Measurements from ENCODE around the gene PIEZO2.
"Not testable (repeated sequence)": the region's sequence is repeated elsewhere in the genome, so short reads cannot be mapped to it uniquely, and the experiment has no call there.

The PIEZO2 gene

GRCh38 chr18:10679557-10680270 is 469.7 kb downstream of the PIEZO2 start:
- DNase-seq (ENCODE audit: low read depth), result no peak

- DNase-seq (ENCODE audit: low read depth), result no peak
These were observed 477.9 kb downstream of the PIEZO2 start for GRCh38 chr18:10671441-10671840.

GRCh38 chr18:10670856-10671255 is 478.5 kb downstream of the PIEZO2 start:
- no peak for DNase-seq (ENCODE audit: low read depth)

GRCh38 chr18:10669441-10670100 is 479.8 kb downstream of the PIEZO2 start:
- DNase-seq (ENCODE audit: low read depth), result no peak

GRCh38 chr18:10663750-10664149 is 485.6 kb downstream of the PIEZO2 start:
- DNase-seq (ENCODE audit: low read depth), result no peak

GRCh38 chr18:10661317-10661716 is 488.1 kb downstream of the PIEZO2 start:
- no peak for DNase-seq (ENCODE audit: low read depth)

- DNase-seq (ENCODE audit: low read depth), result no peak
These were observed 489.0 kb downstream of the PIEZO2 start for GRCh38 chr18:10660179-10660884.

GRCh38 chr18:10659594-10659993 is 489.8 kb downstream of the PIEZO2 start:
- DNase-seq (ENCODE audit: low read depth), result no peak

GRCh38 chr18:10659000-10659399 is 490.4 kb downstream of the PIEZO2 start:
- no peak for DNase-seq (ENCODE audit: low read depth)

GRCh38 chr18:10644003-10644402 is 505.4 kb downstream of the PIEZO2 start:
- DNase-seq (ENCODE audit: low read depth), result not testable (repeated sequence)

- DNase-seq (ENCODE audit: low read depth), result not testable (repeated sequence)
These were observed 506.3 kb downstream of the PIEZO2 start for GRCh38 chr18:10642915-10643524.

- not testable (repeated sequence) for DNase-seq (ENCODE audit: low read depth)
These were observed 510.9 kb downstream of the PIEZO2 start for GRCh38 chr18:10638539-10638885.

- DNase-seq (ENCODE audit: low read depth), result not testable (repeated sequence)
These were observed 511.4 kb downstream of the PIEZO2 start for GRCh38 chr18:10637858-10638538.

- DNase-seq (ENCODE audit: low read depth), result not testable (repeated sequence)
These were observed 520.3 kb downstream of the PIEZO2 start for GRCh38 chr18:10629076-10629475.

- not testable (repeated sequence) for DNase-seq (ENCODE audit: low read depth)
These were observed 522.7 kb downstream of the PIEZO2 start for GRCh38 chr18:10626606-10627213.

GRCh38 chr18:10623606-10624005 is 525.8 kb downstream of the PIEZO2 start:
- DNase-seq (ENCODE audit: low read depth), result not testable (repeated sequence)

GRCh38 chr18:10622982-10623381 is 526.4 kb downstream of the PIEZO2 start:
- DNase-seq (ENCODE audit: low read depth), result not testable (repeated sequence)

- DNase-seq (ENCODE audit: low read depth), result not testable (repeated sequence)
These were observed 528.6 kb downstream of the PIEZO2 start for GRCh38 chr18:10620670-10621329.

All from stimulated activated CD8-positive, alpha-beta memory T cell treated with anti-CD3 and anti-CD28 coated beads, Interleukin-12 subunit alpha, Interleukin-12 subunit beta, amount 100 ng/mL, for 4 hours (primary cell).